Erythroblast (primary cell): Measurements from ENCODE around the gene MLLT1.

ENCODE experiments used
- GATA1 ChIP-seq: IDR thresholded peaks from 2 replicates; pipeline ENCODE4 v1.6.1; 2011; ENCODE audit warnings: low read depth, mild to moderate bottlenecking, control low read depth, low read length, moderate library complexity
- POLR2A ChIP-seq: IDR thresholded peaks from 2 replicates; pipeline ENCODE4 v1.6.1; 2011; ENCODE audit warnings: mild to moderate bottlenecking, low read length

DNA sequence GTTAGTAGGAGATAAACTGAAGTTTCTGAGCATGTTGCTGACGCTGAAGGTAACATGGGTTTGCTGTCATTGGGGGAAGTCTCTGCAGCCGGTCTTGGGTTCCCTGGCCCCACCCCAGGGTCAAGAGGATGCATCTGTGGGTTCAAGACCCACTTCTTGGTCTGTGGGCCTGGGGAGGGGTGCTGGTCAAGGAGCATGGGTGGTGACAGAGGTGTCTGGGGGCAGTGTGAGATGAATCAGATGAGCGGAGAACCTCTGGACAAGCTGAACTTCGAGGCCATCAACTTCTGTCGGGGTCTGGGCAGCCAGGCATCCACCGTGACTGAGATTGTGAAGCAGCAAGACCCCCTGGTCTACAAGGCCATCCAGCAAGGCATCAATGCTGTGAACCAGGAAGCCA is 92.4 kb downstream of the MLLT1 start:
- TF ChIP-seq POLR2A (no peak), GATA1 (no peak)
